ENCODE measurements around the gene EIF1AY.

- TF ChIP-seq CTCF (IDR thresholded peaks at IDR 0.05) (peak; percentile 71), EZH2 (IDR thresholded peaks at IDR 0.05; ENCODE audit: borderline replicate concordance, insufficient read depth, low read depth, low read length, poor library complexity, severe bottlenecking) (no peak)
Measured at GRCh38 chrY:20558677-20559076, 16.9 kb upstream of the EIF1AY start.
